ENCODE measurements around the gene SUSD4. TPM values are rescaled to one million over a fixed set of nuclear protein-coding genes. Genes with fewer than 3 reads are reported as not detected.

Gene SUSD4
- total RNA-seq, 1 donor from 2014 or later = 18.5 TPM

GRCh38 chr1:223378754-223379153 is 14.8 kb upstream of the SUSD4 start:
- DNase-seq (ENCODE audit: low spot score) = no peak
- Mint-ChIP-seq H3K27me3 (ENCODE audit: unreplicated experiment) (peaks cover 3% of the 10 kb centered on the region), H3K4me1 (ENCODE audit: unreplicated experiment) (no peaks in the 10 kb centered on the region), H3K27ac (ENCODE audit: unreplicated experiment) (no peak overlapping the region), H3K36me3 (ENCODE audit: low read depth, unreplicated experiment) (no peaks in the 10 kb centered on the region), H3K9me3 (ENCODE audit: unreplicated experiment) (no peaks in the 10 kb centered on the region), H3K4me3 (ENCODE audit: unreplicated experiment) (no peak overlapping the region)
- no peak for TF ChIP-seq CTCF (IDR thresholded peaks at IDR 0.05; ENCODE audit: unreplicated experiment)

- no peak overlapping the region for H3K4me3 Mint-ChIP-seq (ENCODE audit: unreplicated experiment)
- peaks cover 3% of the 10 kb centered on the region for H3K27me3 Mint-ChIP-seq (ENCODE audit: unreplicated experiment)
- H3K36me3 Mint-ChIP-seq (ENCODE audit: low read depth, unreplicated experiment) = peaks cover 5% of the 10 kb centered on the region
- H3K27ac Mint-ChIP-seq (ENCODE audit: unreplicated experiment) = no peak overlapping the region
- DNase-seq (ENCODE audit: low spot score) = no peak
- H3K9me3 Mint-ChIP-seq (ENCODE audit: unreplicated experiment) = no peaks in the 10 kb centered on the region
- no peak for TF ChIP-seq CTCF (IDR thresholded peaks at IDR 0.05; ENCODE audit: unreplicated experiment)
- no peaks in the 10 kb centered on the region for H3K4me1 Mint-ChIP-seq (ENCODE audit: unreplicated experiment)
Measured at GRCh38 chr1:223374064-223374610, 10.2 kb upstream of the SUSD4 start.

GRCh38 chr1:223364685-223365382 is 858 bp upstream of the SUSD4 start:
- Mint-ChIP-seq H3K4me1 (ENCODE audit: unreplicated experiment) (peaks cover 10% of the 10 kb centered on the region), H3K27ac (ENCODE audit: unreplicated experiment) (no peak overlapping the region), H3K27me3 (ENCODE audit: unreplicated experiment) (peaks cover 4% of the 10 kb centered on the region), H3K36me3 (ENCODE audit: low read depth, unreplicated experiment) (no peaks in the 10 kb centered on the region), H3K4me3 (ENCODE audit: unreplicated experiment) (peak overlapping the region; percentile 83), H3K9me3 (ENCODE audit: unreplicated experiment) (no peaks in the 10 kb centered on the region)
- DNase-seq (ENCODE audit: low spot score) = peak; percentile 17
- no peak for TF ChIP-seq CTCF (IDR thresholded peaks at IDR 0.05; ENCODE audit: unreplicated experiment)

- peaks cover 7% of the 10 kb centered on the region for H3K27me3 Mint-ChIP-seq (ENCODE audit: unreplicated experiment)
- H3K9me3 Mint-ChIP-seq (ENCODE audit: unreplicated experiment) = no peaks in the 10 kb centered on the region
- H3K4me3 Mint-ChIP-seq (ENCODE audit: unreplicated experiment) = peak overlapping the region; percentile 91
- DNase-seq (ENCODE audit: low spot score) = peak; percentile 28
- no peaks in the 10 kb centered on the region for H3K36me3 Mint-ChIP-seq (ENCODE audit: low read depth, unreplicated experiment)
- no peak overlapping the region for H3K27ac Mint-ChIP-seq (ENCODE audit: unreplicated experiment)
- H3K4me1 Mint-ChIP-seq (ENCODE audit: unreplicated experiment) = peaks cover 10% of the 10 kb centered on the region
- no peak for TF ChIP-seq CTCF (IDR thresholded peaks at IDR 0.05; ENCODE audit: unreplicated experiment)
Measured at GRCh38 chr1:223363057-223363855, 720 bp downstream of the SUSD4 start.

Measured in endothelial cell (in vitro differentiated cells).